ENCODE data around the gene GBP3. TPM values are rescaled to one million over a fixed set of nuclear protein-coding genes. Genes with fewer than 3 reads are reported as not detected.

GBP3 gene, protein sequence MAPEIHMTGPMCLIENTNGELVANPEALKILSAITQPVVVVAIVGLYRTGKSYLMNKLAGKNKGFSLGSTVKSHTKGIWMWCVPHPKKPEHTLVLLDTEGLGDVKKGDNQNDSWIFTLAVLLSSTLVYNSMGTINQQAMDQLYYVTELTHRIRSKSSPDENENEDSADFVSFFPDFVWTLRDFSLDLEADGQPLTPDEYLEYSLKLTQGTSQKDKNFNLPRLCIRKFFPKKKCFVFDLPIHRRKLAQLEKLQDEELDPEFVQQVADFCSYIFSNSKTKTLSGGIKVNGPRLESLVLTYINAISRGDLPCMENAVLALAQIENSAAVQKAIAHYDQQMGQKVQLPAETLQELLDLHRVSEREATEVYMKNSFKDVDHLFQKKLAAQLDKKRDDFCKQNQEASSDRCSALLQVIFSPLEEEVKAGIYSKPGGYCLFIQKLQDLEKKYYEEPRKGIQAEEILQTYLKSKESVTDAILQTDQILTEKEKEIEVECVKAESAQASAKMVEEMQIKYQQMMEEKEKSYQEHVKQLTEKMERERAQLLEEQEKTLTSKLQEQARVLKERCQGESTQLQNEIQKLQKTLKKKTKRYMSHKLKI
- total RNA-seq (44.9 and 46.0 TPM in 2 replicates), polyA plus RNA-seq (51.5 and 75.1 TPM in 2 replicates), polyA minus RNA-seq (ENCODE audit: low replicate concordance) (6.8 and 37.8 TPM in 2 replicates)
- polyA plus RNA-seq (2012): 29.2 and 46.7 TPM in 2 replicates

DNA sequence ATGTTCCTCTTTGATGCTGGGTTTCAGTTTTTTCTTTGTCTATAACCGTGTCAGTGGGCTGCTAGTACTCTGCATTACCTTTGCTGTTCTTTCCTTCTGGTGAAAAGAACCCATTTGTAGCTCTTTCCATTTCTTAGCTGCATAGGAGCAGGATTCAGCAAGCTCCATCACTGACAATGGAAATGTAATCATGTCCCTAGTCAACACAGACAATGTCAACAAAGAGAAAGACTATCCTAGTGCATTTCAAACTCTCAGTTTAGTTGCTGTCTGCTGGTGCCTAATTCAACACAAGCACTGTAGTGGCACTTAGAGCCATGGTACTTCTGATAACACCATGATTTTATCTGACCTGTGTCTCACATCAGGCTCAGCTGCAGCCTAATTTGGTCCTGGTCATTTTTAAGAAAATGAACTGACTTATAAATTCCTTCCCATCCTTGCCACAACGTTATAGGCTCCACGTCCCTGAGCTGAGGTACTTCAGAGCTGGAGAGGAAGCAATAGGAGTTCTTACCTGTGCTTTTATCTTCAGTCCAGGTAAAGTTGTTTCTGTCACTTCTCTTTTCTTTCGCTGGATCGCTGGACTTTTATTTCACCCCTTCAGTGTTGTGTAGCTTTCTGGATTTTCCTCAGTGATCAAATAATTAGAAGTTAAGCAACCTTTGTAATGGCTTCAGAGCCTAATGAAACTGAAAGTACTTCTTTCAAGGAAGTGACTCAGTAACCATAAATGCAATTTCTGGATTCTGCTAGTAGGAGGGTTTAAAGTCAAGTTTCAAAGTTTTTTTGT, at the start of gene GBP3:
Gene GBP3, minus strand, starts transcription at position 700 of the 793 bp plus-strand sequence. CDS start 2,145 bp downstream, outside the sequence.
- peaks cover 3% of the 10 kb centered on the region for H3K36me3 ChIP-seq (ENCODE audit: control insufficient read depth, insufficient read depth, low read length)
- H3K4me2 ChIP-seq (ENCODE audit: extremely low read depth, insufficient read depth, low read length): peak within 1 kb of the TSS; percentile 92
- peaks cover 6% of the 10 kb centered on the region for H3K4me1 ChIP-seq (ENCODE audit: control insufficient read depth, extremely low read depth, insufficient read depth, low read length)
- peaks cover 25% of the 10 kb centered on the region for H3K79me2 ChIP-seq (ENCODE audit: control insufficient read depth, insufficient read depth, low read length)
- no peaks in the 10 kb centered on the region for H3K9me3 ChIP-seq (ENCODE audit: control insufficient read depth, insufficient read depth, low read depth, low read length)
- peak within 1 kb of the TSS; percentile 99 for H2AFZ ChIP-seq (ENCODE audit: low read length)
- H3K27me3 ChIP-seq (ENCODE audit: control insufficient read depth, insufficient read depth, low read length): no peaks in the 10 kb centered on the region
- peak within 1 kb of the TSS; percentile 84 for H3K27ac ChIP-seq (ENCODE audit: insufficient read depth, low read length)
- H3K9ac ChIP-seq (ENCODE audit: insufficient read depth, low read length): peak within 1 kb of the TSS; percentile 33
- no peak for TF ChIP-seq EZH2 (IDR thresholded peaks at IDR 0.05; ENCODE audit: low read length, missing control alignments)
- TF ChIP-seq, protein P1, sequence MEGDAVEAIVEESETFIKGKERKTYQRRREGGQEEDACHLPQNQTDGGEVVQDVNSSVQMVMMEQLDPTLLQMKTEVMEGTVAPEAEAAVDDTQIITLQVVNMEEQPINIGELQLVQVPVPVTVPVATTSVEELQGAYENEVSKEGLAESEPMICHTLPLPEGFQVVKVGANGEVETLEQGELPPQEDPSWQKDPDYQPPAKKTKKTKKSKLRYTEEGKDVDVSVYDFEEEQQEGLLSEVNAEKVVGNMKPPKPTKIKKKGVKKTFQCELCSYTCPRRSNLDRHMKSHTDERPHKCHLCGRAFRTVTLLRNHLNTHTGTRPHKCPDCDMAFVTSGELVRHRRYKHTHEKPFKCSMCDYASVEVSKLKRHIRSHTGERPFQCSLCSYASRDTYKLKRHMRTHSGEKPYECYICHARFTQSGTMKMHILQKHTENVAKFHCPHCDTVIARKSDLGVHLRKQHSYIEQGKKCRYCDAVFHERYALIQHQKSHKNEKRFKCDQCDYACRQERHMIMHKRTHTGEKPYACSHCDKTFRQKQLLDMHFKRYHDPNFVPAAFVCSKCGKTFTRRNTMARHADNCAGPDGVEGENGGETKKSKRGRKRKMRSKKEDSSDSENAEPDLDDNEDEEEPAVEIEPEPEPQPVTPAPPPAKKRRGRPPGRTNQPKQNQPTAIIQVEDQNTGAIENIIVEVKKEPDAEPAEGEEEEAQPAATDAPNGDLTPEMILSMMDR (conservative IDR thresholded peaks at IDR 0.05 in 1 of 2, IDR thresholded peaks at IDR 0.05 in 1 of 2; ENCODE audit: low read depth in 1 of 2, low read length in 2 of 2): no peak
- peak within 1 kb of the TSS; percentile 63 to 97 (median 80) for H3K4me3 ChIP-seq (replicated peaks in 1 of 4; ENCODE audit: control extremely low read depth in 1 of 4, insufficient read depth in 1 of 4, low read depth in 3 of 4, low read length in 4 of 4)
- H4K20me1 ChIP-seq (ENCODE audit: control insufficient read depth, extremely low read depth, insufficient read depth, low read length): no peaks in the 10 kb centered on the region
- peak; percentile 76 to 84 for DNase-seq (ENCODE audit: low read depth in 2 of 2)

DNA sequence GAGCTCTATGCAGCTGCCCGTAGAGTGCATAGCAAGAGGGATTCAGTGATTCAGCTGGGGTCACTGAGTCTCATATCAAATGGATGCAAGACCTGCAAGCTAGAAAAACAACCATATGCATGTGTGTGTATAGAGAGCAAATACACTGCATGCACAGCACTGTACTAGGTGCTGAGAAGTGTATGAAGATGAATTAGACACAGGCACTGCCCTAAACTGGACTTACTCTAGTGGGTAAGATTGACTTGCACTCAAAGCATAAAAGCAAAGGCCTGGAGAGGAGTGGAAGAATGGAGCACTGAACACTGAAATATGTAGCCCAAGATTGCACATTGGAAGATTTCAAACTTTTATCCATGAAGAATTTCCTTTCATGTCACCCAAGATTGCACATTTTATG, 47.8 kb upstream of the GBP3 start:
- TF ChIP-seq, protein P1 (conservative IDR thresholded peaks at IDR 0.05 in 1 of 2, IDR thresholded peaks at IDR 0.05 in 1 of 2; ENCODE audit: low read depth in 1 of 2, low read length in 2 of 2): no peak
- TF ChIP-seq EZH2 (IDR thresholded peaks at IDR 0.05; ENCODE audit: low read length, missing control alignments): no peak
- H3K79me2 ChIP-seq (ENCODE audit: control insufficient read depth, insufficient read depth, low read length): no peaks in the 10 kb centered on the region
- H3K27me3 ChIP-seq (ENCODE audit: control insufficient read depth, insufficient read depth, low read length): no peaks in the 10 kb centered on the region
- H3K4me2 ChIP-seq (ENCODE audit: extremely low read depth, insufficient read depth, low read length): peak overlapping the region; percentile 69
- no peaks in the 10 kb centered on the region for H3K9me3 ChIP-seq (ENCODE audit: control insufficient read depth, insufficient read depth, low read depth, low read length)
- DNase-seq (ENCODE audit: low read depth in 2 of 2): no peak
- no peaks in the 10 kb centered on the region for H4K20me1 ChIP-seq (ENCODE audit: control insufficient read depth, extremely low read depth, insufficient read depth, low read length)
- peaks cover 2% of the 10 kb centered on the region for H3K4me1 ChIP-seq (ENCODE audit: control insufficient read depth, extremely low read depth, insufficient read depth, low read length)
- H3K36me3 ChIP-seq (ENCODE audit: control insufficient read depth, insufficient read depth, low read length): no peaks in the 10 kb centered on the region
- peak overlapping the region; percentile 63 for H2AFZ ChIP-seq (ENCODE audit: low read length)
- peak overlapping the region in 1 of 4 experiments; percentile 38 for H3K4me3 ChIP-seq (replicated peaks in 1 of 4; ENCODE audit: control extremely low read depth in 1 of 4, insufficient read depth in 1 of 4, low read depth in 3 of 4, low read length in 4 of 4)
- no peak overlapping the region for H3K27ac ChIP-seq (ENCODE audit: insufficient read depth, low read length)
- H3K9ac ChIP-seq (ENCODE audit: insufficient read depth, low read length): no peak overlapping the region

All from fibroblast of lung (primary cell).